H9 (cell line): Measurements from ENCODE around the gene IGF1R. TPM values are rescaled to one million over a fixed set of nuclear protein-coding genes. Genes with fewer than 3 reads are reported as not detected.
A peak's percentile ranks its signal among the peaks of the same experiment; 100 is the strongest.

Source experiments
- DNase-seq: peaks from one replicate; pipeline ENCODE4 v3.0.0-alpha.2; 2017
- H2AFZ ChIP-seq: one replicate; pipeline ENCODE4 v1.6.1; 2013; ENCODE audit warnings: mild to moderate bottlenecking, low read length, control low read depth, moderate library complexity
- H2AK5ac ChIP-seq: 2 replicates; pipeline ENCODE4 v1.6.1; 2013; ENCODE audit warnings: low read length, control low read depth, mixed read lengths; ENCODE audit not compliant: insufficient read length
- H2BK120ac ChIP-seq: one replicate; pipeline ENCODE4 v1.6.1; 2013; ENCODE audit warnings: low read depth, mild to moderate bottlenecking, low read length, control low read depth, inconsistent platforms; ENCODE audit not compliant: poor library complexity, severe bottlenecking
- H2BK12ac ChIP-seq: 2 replicates; pipeline ENCODE4 v1.6.1; 2013; ENCODE audit warnings: low read length, control low read depth, mixed read lengths, low read depth; ENCODE audit not compliant: insufficient read length
- H2BK15ac ChIP-seq: 2 replicates; pipeline ENCODE4 v1.6.1; 2013; ENCODE audit warnings: low read depth, low read length, control low read depth
- H2BK20ac ChIP-seq: one replicate; pipeline ENCODE4 v1.6.1; 2013; ENCODE audit warnings: low read depth, mild to moderate bottlenecking, low read length, control low read depth, inconsistent platforms; ENCODE audit not compliant: poor library complexity, severe bottlenecking
- H2BK5ac ChIP-seq: 2 replicates; pipeline ENCODE4 v1.6.1; 2013; ENCODE audit warnings: low read length, control low read depth, mixed read lengths; ENCODE audit not compliant: insufficient read length
- H3K14ac ChIP-seq: 2 replicates; pipeline ENCODE4 v1.6.1; 2013; ENCODE audit warnings: low read length, control low read depth; ENCODE audit not compliant: insufficient read depth
- H3K18ac ChIP-seq: 2 replicates; pipeline ENCODE4 v1.6.1; 2013; ENCODE audit warnings: low read depth, mild to moderate bottlenecking, mixed read lengths, low read length, control low read depth; ENCODE audit not compliant: insufficient read length
- H3K23ac ChIP-seq: 2 replicates; pipeline ENCODE4 v1.6.1; 2013; ENCODE audit warnings: low read length, control low read depth, mixed read lengths, low read depth; ENCODE audit not compliant: insufficient read length
- H3K23me2 ChIP-seq: 2 replicates; pipeline ENCODE4 v1.6.1; 2013; ENCODE audit warnings: low read depth, mild to moderate bottlenecking, mixed read lengths, low read length, control low read depth; ENCODE audit not compliant: insufficient read length, poor library complexity, severe bottlenecking
- H3K27ac ChIP-seq: 2 replicates; pipeline ENCODE4 v1.5.1; 2013; ENCODE audit warnings: low read length, control low read depth, mixed read lengths, low read depth; ENCODE audit not compliant: insufficient read length
- H3K27me3 ChIP-seq: 2 replicates; pipeline ENCODE4 v1.6.1; 2013; ENCODE audit warnings: low read length, control low read depth, inconsistent platforms; ENCODE audit not compliant: insufficient read depth
- H3K4ac ChIP-seq: 2 replicates; pipeline ENCODE4 v1.6.1; 2013; ENCODE audit warnings: low read depth, mild to moderate bottlenecking, control low read depth, inconsistent platforms, low read length, moderate library complexity
- H3K4me1 ChIP-seq: 2 replicates; pipeline ENCODE4 v1.6.1; 2013; ENCODE audit warnings: low read length, control low read depth, inconsistent platforms; ENCODE audit not compliant: insufficient read depth
- H3K4me2 ChIP-seq: 2 replicates; pipeline ENCODE4 v1.6.1; 2013; ENCODE audit warnings: low read length, control low read depth, mixed read lengths; ENCODE audit not compliant: insufficient read length, insufficient read depth
- H3K56ac ChIP-seq: 2 replicates; pipeline ENCODE4 v1.6.1; 2013; ENCODE audit warnings: low read depth, mild to moderate bottlenecking, mixed read lengths, low read length, control low read depth; ENCODE audit not compliant: insufficient read length
- H3K79me1 ChIP-seq: 2 replicates; pipeline ENCODE4 v1.6.1; 2013; ENCODE audit warnings: low read depth, mild to moderate bottlenecking, moderate library complexity, low read length, control low read depth, inconsistent platforms; ENCODE audit not compliant: insufficient read depth, poor library complexity, severe bottlenecking
- H3K79me2 ChIP-seq: 2 replicates; pipeline ENCODE4 v1.6.1; 2013; ENCODE audit warnings: low read length, control low read depth, inconsistent platforms; ENCODE audit not compliant: insufficient read depth
- H3K9ac ChIP-seq: 2 replicates; pipeline ENCODE4 v1.6.1; 2013; ENCODE audit warnings: low read length, control low read depth, mixed read lengths; ENCODE audit not compliant: insufficient read length; ENCODE audit errors: extremely low read depth
- H3K9me3 ChIP-seq: one replicate; pipeline ENCODE4 v1.6.1; 2013; ENCODE audit warnings: low read depth, low read length, inconsistent platforms; ENCODE audit not compliant: control insufficient read depth
- H3T11ph ChIP-seq: one replicate; pipeline ENCODE4 v1.6.1; 2013; ENCODE audit warnings: mild to moderate bottlenecking, low read length, control low read depth, inconsistent platforms
- H4K20me1 ChIP-seq: one replicate; pipeline ENCODE4 v1.6.1; 2013; ENCODE audit not compliant: control insufficient read depth, insufficient read length, insufficient read depth
- H4K5ac ChIP-seq: 2 replicates; pipeline ENCODE4 v1.6.1; 2013; ENCODE audit warnings: low read depth, mild to moderate bottlenecking, mixed read lengths, low read length, control low read depth; ENCODE audit not compliant: insufficient read length
- H4K8ac ChIP-seq: replicated peaks from 2 replicates; pipeline ENCODE4 v1.6.1; 2013; ENCODE audit warnings: low read length, control low read depth, mixed read lengths, low read depth; ENCODE audit not compliant: insufficient read length
- H4K91ac ChIP-seq: 2 replicates; pipeline ENCODE4 v1.6.1; 2013; ENCODE audit warnings: low read depth, mild to moderate bottlenecking, moderate library complexity, mixed read lengths, low read length, control low read depth; ENCODE audit not compliant: insufficient read length
- H3K27ac Mint-ChIP-seq, 3 experiments: 2 replicates in 2 of 3; 3 replicates in 1 of 3; pipeline ENCODE4 v1.8.0; 2020 to 2021; ENCODE audit warnings: mixed read lengths in 3 of 3, mild to moderate bottlenecking in 1 of 3, moderate library complexity in 1 of 3
- H3K27me3 Mint-ChIP-seq: 2 replicates; pipeline ENCODE4 v1.8.0; 2021; ENCODE audit warnings: low read depth, mild to moderate bottlenecking, moderate library complexity, mixed read lengths
- H3K36me3 Mint-ChIP-seq, 3 experiments: 2 replicates in 2 of 3; 3 replicates in 1 of 3; pipeline ENCODE4 v1.8.0; 2020 to 2021; ENCODE audit warnings: low read depth in 3 of 3, mixed read lengths in 3 of 3; ENCODE audit not compliant: insufficient read depth in 1 of 3
- H3K4me1 Mint-ChIP-seq, 2 experiments: 2 replicates each; pipeline ENCODE4 v1.8.0; 2020; ENCODE audit warnings: mixed read lengths in 2 of 2
- H3K4me3 Mint-ChIP-seq, 2 experiments: 2 replicates in 1 of 2; 3 replicates in 1 of 2; pipeline ENCODE4 v1.8.0; 2020 to 2021; ENCODE audit warnings: mild to moderate bottlenecking in 2 of 2, mixed read lengths in 2 of 2, moderate library complexity in 1 of 2
- H3K9me3 Mint-ChIP-seq, 2 experiments: 2 replicates in 1 of 2; 3 replicates in 1 of 2; pipeline ENCODE4 v1.8.0; 2020; ENCODE audit warnings: mild to moderate bottlenecking in 2 of 2, mixed read lengths in 2 of 2, moderate library complexity in 1 of 2
- CTCF ChIP-seq: fragments of 200-600 bp; sonication (generic); conservative IDR thresholded peaks from 3 replicates; pipeline ENCODE4 v1.8.0; 2021; ENCODE audit warnings: antibody characterized with exemption, mild to moderate bottlenecking
- whole genome bisulfite sequencing: extraction: QIAGEN DNeasy Blood & Tissue Kit; methylation state at CpG from one replicate; pipeline ENCODE4 v1.1.7; 2013; ENCODE audit warnings: missing lambda C conversion rate, low lambda C conversion rate, mixed read lengths; ENCODE audit not compliant: insufficient read length; ENCODE audit errors: extremely low coverage; 5-methylcytosine and 5-hydroxymethylcytosine counted together
- total RNA-seq: library from RNA; stranded (reverse); gene quantifications from 2 replicates; pipeline ENCODE4 v1.2.1, GENCODE V29; 2021

The IGF1R gene
- total RNA-seq, 1 experiment from 2014 or later, result 70.0 TPM

- Histone ChIP-seq H2BK120ac (no peak overlapping the region), H4K5ac (no peak overlapping the region), H3K27ac (no peak overlapping the region), H3K23me2 (no peaks in the 10 kb centered on the region), H4K20me1 (no peaks in the 10 kb centered on the region), H3K4ac (no peak overlapping the region), H2BK5ac (no peak overlapping the region), H3K79me1 (peaks cover 19% of the 10 kb centered on the region), H3K56ac (no peak overlapping the region), H3K79me2 (peaks cover 37% of the 10 kb centered on the region; the same call in 1 of the 2 replicates), H4K8ac (no peak overlapping the region), H2BK15ac (no peak overlapping the region), H3K18ac (no peak overlapping the region), H3K9me3 (no peaks in the 10 kb centered on the region), H3K23ac (no peak overlapping the region), H3K4me1 (peaks cover 6% of the 10 kb centered on the region; the same call in 1 of the 2 replicates), H4K91ac (no peak overlapping the region), H3T11ph (no peak overlapping the region), H3K14ac (no peak overlapping the region), H2AK5ac (no peak overlapping the region), H3K9ac (no peak overlapping the region), H2BK12ac (no peak overlapping the region), H2BK20ac (no peak overlapping the region), H2AFZ (no peak overlapping the region), H3K27me3 (no peaks in the 10 kb centered on the region), H3K4me2 (no peak overlapping the region)
- Mint-ChIP-seq H3K36me3 (peaks cover 0 to 2% (median 0%) of the 10 kb centered on the region in 3 experiments; a peak in 1 of 7 replicates), H3K27me3 (no peaks in the 10 kb centered on the region), H3K27ac (peak overlapping the region; percentile 94 to 98 (median 95); a peak in 6 of 7 replicates), H3K4me3 (no peak overlapping the region), H3K9me3 (no peaks in the 10 kb centered on the region; a peak in 1 of 5 replicates), H3K4me1 (peaks cover 39 to 48% of the 10 kb centered on the region in 2 experiments)
- WGBS, result no CpG with 5 or more reads among the region's 3 CpGs
- no peak for TF ChIP-seq CTCF
- DNase-seq, result no peak
These were observed 106.3 kb downstream of the IGF1R start for GRCh38 chr15:98754657-98755022.
